HEK293 (cell line): Measurements from ENCODE around the gene SCGB1D2.

Experiments used
- CTCF ChIP-seq: fragments of 450-650 bp; formaldehyde crosslinking; IDR thresholded peaks from 2 replicates; pipeline ENCODE4 v1.5.1; 2016; ENCODE audit warnings: missing biosample characterization, missing genetic modification characterization
- GLI2 ChIP-seq: fragments of 450-650 bp; formaldehyde crosslinking; IDR thresholded peaks from 2 replicates; pipeline ENCODE4; 2017; ENCODE audit warnings: missing biosample characterization, missing genetic modification characterization, low read depth, borderline replicate concordance
- REST ChIP-seq: fragments of 450-650 bp; formaldehyde crosslinking; IDR thresholded peaks from 2 replicates; pipeline ENCODE4 v1.5.1; 2016; ENCODE audit warnings: missing biosample characterization, missing genetic modification characterization
- SETDB1 ChIP-seq: IDR thresholded peaks from one replicate; pipeline ENCODE4 v1.6.1; 2017; ENCODE audit warnings: mild to moderate bottlenecking, low read length, moderate library complexity, mixed read lengths; ENCODE audit not compliant: insufficient read length
- ZBTB1 ChIP-seq: fragments of 450-650 bp; formaldehyde crosslinking; IDR thresholded peaks from 2 replicates; pipeline ENCODE4 v1.5.1; 2016; ENCODE audit warnings: missing biosample characterization, missing genetic modification characterization
- ZNF785 ChIP-seq: fragments of 450-650 bp; formaldehyde crosslinking; IDR thresholded peaks from 2 replicates; pipeline ENCODE4 v1.5.1; 2016; ENCODE audit warnings: missing biosample characterization, missing genetic modification characterization
- TF ChIP-seq, protein P1 (sequence below): fragments of 450-650 bp; formaldehyde crosslinking; IDR thresholded peaks from 2 replicates; pipeline ENCODE4 v1.5.1; 2016; ENCODE audit warnings: missing biosample characterization, missing genetic modification characterization
- TF ChIP-seq, protein P2 (sequence below): fragments of 450-650 bp; formaldehyde crosslinking; IDR thresholded peaks from 2 replicates; pipeline ENCODE4 v1.5.1; 2016; ENCODE audit warnings: missing biosample characterization, missing genetic modification characterization

DNA sequence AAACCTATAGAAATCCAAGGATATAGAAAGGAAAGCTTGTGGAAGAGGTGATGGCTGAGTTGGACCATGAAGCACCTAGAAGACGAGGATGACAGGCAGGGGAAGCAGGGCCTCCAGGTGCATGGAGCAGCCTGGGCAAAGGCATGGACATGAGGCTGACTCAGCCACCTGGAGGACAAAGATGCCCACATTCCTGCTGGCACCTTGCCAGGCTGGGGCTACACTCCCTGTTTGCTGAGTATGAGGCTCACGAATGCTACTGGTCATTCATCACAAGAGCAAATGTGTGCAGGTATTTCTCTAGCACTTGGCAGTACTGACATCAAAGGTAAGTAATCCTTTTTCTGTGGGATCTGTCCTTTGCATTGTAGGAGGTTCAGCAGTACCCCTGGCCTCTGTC, 40.7 kb upstream of the SCGB1D2 start:
- TF ChIP-seq ZNF785 (no peak), REST (tag by site-specific recombination) (no peak), CTCF (tag by site-specific recombination) (no peak), ZBTB1 (tag by site-specific recombination) (no peak), SETDB1 (no peak), GLI2 (tag by site-specific recombination) (no peak)
- TF ChIP-seq, protein P1, sequence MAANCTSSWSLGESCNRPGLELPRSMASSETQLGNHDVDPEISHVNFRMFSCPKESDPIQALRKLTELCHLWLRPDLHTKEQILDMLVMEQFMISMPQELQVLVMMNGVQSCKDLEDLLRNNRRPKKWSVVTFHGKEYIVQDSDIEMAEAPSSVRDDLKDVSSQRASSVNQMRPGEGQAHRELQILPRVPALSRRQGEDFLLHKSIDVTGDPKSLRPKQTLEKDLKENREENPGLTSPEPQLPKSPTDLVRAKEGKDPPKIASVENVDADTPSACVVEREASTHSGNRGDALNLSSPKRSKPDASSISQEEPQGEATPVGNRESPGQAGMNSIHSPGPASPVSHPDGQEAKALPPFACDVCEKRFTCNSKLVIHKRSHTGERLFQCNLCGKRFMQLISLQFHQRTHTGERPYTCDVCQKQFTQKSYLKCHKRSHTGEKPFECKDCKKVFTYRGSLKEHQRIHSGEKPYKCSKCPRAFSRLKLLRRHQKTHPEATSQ (tag by site-specific recombination) = no peak
- TF ChIP-seq, protein P2, sequence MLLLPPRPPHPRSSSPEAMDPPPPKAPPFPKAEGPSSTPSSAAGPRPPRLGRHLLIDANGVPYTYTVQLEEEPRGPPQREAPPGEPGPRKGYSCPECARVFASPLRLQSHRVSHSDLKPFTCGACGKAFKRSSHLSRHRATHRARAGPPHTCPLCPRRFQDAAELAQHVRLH (tag by site-specific recombination) = no peak
